CD4-positive, CD25-positive, alpha-beta regulatory T cell (primary cell): ENCODE data around the gene RAB3C. TPM values are rescaled to one million over a fixed set of nuclear protein-coding genes. Genes with fewer than 3 reads are reported as not detected.

Source experiments
- ATAC-seq, 2 donors: fragments of 150-1000 bp; cut with Tn5 transposase; one replicate each; pipeline ENCODE4 v1.10.0; 2021; ENCODE audit warnings: low read depth in 2 of 2, moderate number of reproducible peaks in 2 of 2, moderate library complexity in 1 of 2
- DNase-seq, 3 donors: peaks; one replicate each; pipeline versions ENCODE4 v3.0.0 to v3.0.0-alpha.2; 2012 to 2022; ENCODE audit warnings: mixed read lengths in 1 of 3
- H3K27ac ChIP-seq: one replicate; pipeline ENCODE4 v1.7.0; 2013; ENCODE audit warnings: mild to moderate bottlenecking, low read length; ENCODE audit not compliant: insufficient read depth, poor library complexity, severe bottlenecking
- H3K27me3 ChIP-seq: one replicate; pipeline ENCODE4 v1.7.0; 2013; ENCODE audit warnings: low read length; ENCODE audit not compliant: control insufficient read depth, insufficient read depth
- H3K36me3 ChIP-seq: one replicate; pipeline ENCODE4 v1.7.0; 2013; ENCODE audit warnings: mild to moderate bottlenecking, low read length, moderate library complexity; ENCODE audit not compliant: control insufficient read depth, insufficient read depth
- H3K4me1 ChIP-seq: 2 replicates; pipeline ENCODE4 v1.7.0; 2013; ENCODE audit warnings: mild to moderate bottlenecking, low read length; ENCODE audit not compliant: insufficient read depth, control insufficient read depth, poor library complexity, severe bottlenecking
- H3K4me3 ChIP-seq: one replicate; pipeline ENCODE4 v1.7.0; 2013; ENCODE audit warnings: low read depth, mild to moderate bottlenecking, low read length, moderate library complexity
- H3K9me3 ChIP-seq, 2 experiments: 1 replicate in 1 of 2; 2 replicates in 1 of 2; pipeline ENCODE4 v1.7.0; 2013; ENCODE audit warnings: low read length in 2 of 2, mild to moderate bottlenecking in 1 of 2, moderate library complexity in 1 of 2; ENCODE audit not compliant: control insufficient read depth in 2 of 2
- H3K27ac Mint-ChIP-seq, 3 donors: one replicate each; pipeline ENCODE4 v1.8.0; 2020 to 2022; ENCODE audit warnings: mild to moderate bottlenecking in 3 of 3, mixed read lengths in 3 of 3, moderate library complexity in 2 of 3
- H3K27me3 Mint-ChIP-seq: one replicate; pipeline ENCODE4 v1.8.0; 2022; ENCODE audit warnings: mild to moderate bottlenecking, mixed read lengths
- H3K36me3 Mint-ChIP-seq: one replicate; pipeline ENCODE4 v1.8.0; 2020; ENCODE audit warnings: mixed read lengths
- H3K4me1 Mint-ChIP-seq, 4 donors: one replicate each; pipeline ENCODE4 v1.8.0; 2020 to 2022; ENCODE audit warnings: mixed read lengths in 4 of 4, mild to moderate bottlenecking in 1 of 4
- H3K4me3 Mint-ChIP-seq, 4 donors: one replicate each; pipeline ENCODE4 v1.8.0; 2020 to 2022; ENCODE audit warnings: mild to moderate bottlenecking in 4 of 4, mixed read lengths in 4 of 4, moderate library complexity in 3 of 4
- H3K9me3 Mint-ChIP-seq, 7 donors: one replicate each; pipeline ENCODE4 v1.8.0; 2020 to 2022; ENCODE audit warnings: mixed read lengths in 7 of 7, mild to moderate bottlenecking in 3 of 7, moderate library complexity in 2 of 7
- polyA plus RNA-seq, 4 donors: library from polyadenylated mRNA; unstranded; fragments of 300-500 nt; fragmentation: Illumina TruSeq; gene quantifications; one replicate each; pipeline ENCODE4 v1.2.3, GENCODE V29; 2021
- total RNA-seq: library from RNA; stranded (reverse); gene quantifications from one replicate; pipeline ENCODE4 v1.2.3, GENCODE V29; 2022

The RAB3C gene
- total and polyA plus RNA-seq, 5 donors from 2014 or later = not detected

- Mint-ChIP-seq H3K9me3 (no peaks in the 10 kb centered on the region), H3K36me3 (no peaks in the 10 kb centered on the region), H3K27me3 (peaks cover 11% of the 10 kb centered on the region), H3K27ac (no peak overlapping the region), H3K4me3 (no peak overlapping the region), H3K4me1 (peaks cover 0 to 18% (median 7%) of the 10 kb centered on the region in 4 donors)
- DNase-seq (no peak), ATAC-seq (no peak)
- H3K27me3 ChIP-seq = no peaks in the 10 kb centered on the region
- no peak overlapping the region for H3K27ac ChIP-seq
- H3K9me3 ChIP-seq = no peaks in the 10 kb centered on the region
- no peaks in the 10 kb centered on the region for H3K4me1 ChIP-seq
- H3K4me3 ChIP-seq = no peak overlapping the region
- H3K36me3 ChIP-seq = no peaks in the 10 kb centered on the region
These were observed 309.1 kb downstream of the RAB3C start for GRCh38 chr5:58891971-58892343.

- Histone ChIP-seq H3K4me3 (no peak overlapping the region), H3K27ac (no peak overlapping the region), H3K36me3 (no peaks in the 10 kb centered on the region), H3K9me3 (no peaks in the 10 kb centered on the region), H3K4me1 (no peaks in the 10 kb centered on the region), H3K27me3 (no peaks in the 10 kb centered on the region)
- H3K36me3 Mint-ChIP-seq = no peaks in the 10 kb centered on the region
- no peaks in the 10 kb centered on the region for H3K9me3 Mint-ChIP-seq
- DNase-seq = no peak
- no peak overlapping the region for H3K4me3 Mint-ChIP-seq
- H3K4me1 Mint-ChIP-seq = peaks cover 0 to 5% (median 4%) of the 10 kb centered on the region in 4 donors
- H3K27ac Mint-ChIP-seq = no peak overlapping the region
- no peak for ATAC-seq
- peaks cover 2% of the 10 kb centered on the region for H3K27me3 Mint-ChIP-seq
These were observed 310.7 kb downstream of the RAB3C start for GRCh38 chr5:58893551-58893950.

DNA sequence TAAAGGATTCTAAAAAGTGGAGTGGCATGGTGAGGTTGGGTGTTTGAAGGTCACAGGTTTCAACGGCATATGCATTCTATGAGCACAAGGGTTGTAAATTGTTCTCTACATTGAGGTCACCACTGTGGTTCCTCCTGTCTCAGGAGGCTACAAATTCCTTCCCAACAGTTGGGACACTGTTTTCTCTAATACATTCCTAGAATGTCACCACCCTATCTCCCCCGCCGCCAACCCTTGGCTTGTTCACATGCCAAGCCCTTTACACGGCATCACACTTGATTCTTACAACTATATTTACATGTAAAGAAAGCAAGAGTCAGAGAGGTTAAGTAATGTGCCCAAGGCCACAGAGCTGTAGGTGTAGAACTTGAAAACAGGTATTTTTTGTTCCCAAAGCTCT is 315.1 kb downstream of the RAB3C start:
- Histone ChIP-seq H3K9me3 (no peaks in the 10 kb centered on the region), H3K36me3 (no peaks in the 10 kb centered on the region), H3K27ac (no peak overlapping the region), H3K4me3 (no peak overlapping the region), H3K4me1 (no peaks in the 10 kb centered on the region), H3K27me3 (no peaks in the 10 kb centered on the region)
- Mint-ChIP-seq H3K4me1 (no peaks in the 10 kb centered on the region), H3K27me3 (no peaks in the 10 kb centered on the region), H3K9me3 (no peaks in the 10 kb centered on the region), H3K36me3 (no peaks in the 10 kb centered on the region), H3K4me3 (no peak overlapping the region), H3K27ac (no peak overlapping the region)
- ATAC-seq (no peak), DNase-seq (no peak)

- no peak for ATAC-seq
- Histone ChIP-seq H3K9me3 (no peaks in the 10 kb centered on the region), H3K27me3 (no peaks in the 10 kb centered on the region), H3K4me3 (no peak overlapping the region), H3K4me1 (no peaks in the 10 kb centered on the region), H3K27ac (no peak overlapping the region), H3K36me3 (no peaks in the 10 kb centered on the region)
- no peaks in the 10 kb centered on the region for H3K4me1 Mint-ChIP-seq
- H3K27me3 Mint-ChIP-seq = no peaks in the 10 kb centered on the region
- H3K9me3 Mint-ChIP-seq = no peaks in the 10 kb centered on the region
- no peak overlapping the region for H3K4me3 Mint-ChIP-seq
- H3K36me3 Mint-ChIP-seq = no peaks in the 10 kb centered on the region
- no peak for DNase-seq
- H3K27ac Mint-ChIP-seq = no peak overlapping the region
These were observed 315.7 kb downstream of the RAB3C start for GRCh38 chr5:58898538-58898937.

GRCh38 chr5:58901271-58901670 is 318.4 kb downstream of the RAB3C start:
- no peaks in the 10 kb centered on the region for H3K4me1 Mint-ChIP-seq
- H3K9me3 ChIP-seq = no peaks in the 10 kb centered on the region
- no peak for DNase-seq
- no peaks in the 10 kb centered on the region for H3K36me3 ChIP-seq
- H3K4me3 Mint-ChIP-seq = no peak overlapping the region
- no peaks in the 10 kb centered on the region for H3K4me1 ChIP-seq
- H3K27ac Mint-ChIP-seq = no peak overlapping the region
- no peaks in the 10 kb centered on the region for H3K9me3 Mint-ChIP-seq
- H3K27ac ChIP-seq = no peak overlapping the region
- H3K36me3 Mint-ChIP-seq = no peaks in the 10 kb centered on the region
- no peaks in the 10 kb centered on the region for H3K27me3 Mint-ChIP-seq
- H3K4me3 ChIP-seq = no peak overlapping the region
- no peak for ATAC-seq
- H3K27me3 ChIP-seq = peaks cover under 1% of the 10 kb centered on the region

- no peaks in the 10 kb centered on the region for H3K27me3 Mint-ChIP-seq
These were observed 319.4 kb downstream of the RAB3C start for GRCh38 chr5:58902305-58902704.

DNA sequence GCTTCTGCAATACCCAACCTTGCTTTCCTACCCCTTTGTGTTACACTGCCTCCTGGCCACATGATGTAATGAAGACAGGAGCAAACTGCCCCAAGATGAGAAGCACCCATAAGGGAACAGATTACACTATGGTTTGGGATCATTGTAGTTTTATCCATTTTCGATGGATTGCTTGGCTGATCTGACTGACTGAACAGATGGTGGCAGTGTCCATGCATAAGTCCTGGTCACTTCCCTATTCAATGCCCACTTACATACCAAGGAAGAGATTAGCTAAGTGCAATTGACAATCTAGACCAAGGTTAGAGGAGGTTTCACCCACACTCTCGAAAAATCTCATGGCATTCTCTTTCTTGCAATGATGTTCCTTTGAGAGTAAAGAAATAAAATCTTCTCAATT is 319.9 kb downstream of the RAB3C start:
- H3K27me3 ChIP-seq = peaks cover 2% of the 10 kb centered on the region
- H3K9me3 Mint-ChIP-seq = no peaks in the 10 kb centered on the region
- H3K27me3 Mint-ChIP-seq = peaks cover under 1% of the 10 kb centered on the region
- no peaks in the 10 kb centered on the region for H3K4me1 Mint-ChIP-seq
- no peaks in the 10 kb centered on the region for H3K36me3 Mint-ChIP-seq
- no peaks in the 10 kb centered on the region for H3K36me3 ChIP-seq
- no peaks in the 10 kb centered on the region for H3K4me1 ChIP-seq
- H3K27ac ChIP-seq = no peak overlapping the region
- no peak overlapping the region for H3K4me3 ChIP-seq
- DNase-seq (no peak), ATAC-seq (no peak)
- no peak overlapping the region for H3K27ac Mint-ChIP-seq
- no peaks in the 10 kb centered on the region for H3K9me3 ChIP-seq
- no peak overlapping the region for H3K4me3 Mint-ChIP-seq

More at GRCh38 chr5:58902305-58902704, 319.4 kb downstream of the RAB3C start:
- Mint-ChIP-seq H3K4me1 (no peaks in the 10 kb centered on the region), H3K27ac (no peak overlapping the region), H3K4me3 (no peak overlapping the region), H3K36me3 (no peaks in the 10 kb centered on the region), H3K9me3 (no peaks in the 10 kb centered on the region)
- Histone ChIP-seq H3K36me3 (no peaks in the 10 kb centered on the region), H3K4me1 (no peaks in the 10 kb centered on the region), H3K4me3 (no peak overlapping the region), H3K27me3 (peaks cover 2% of the 10 kb centered on the region), H3K9me3 (no peaks in the 10 kb centered on the region), H3K27ac (no peak overlapping the region)
- DNase-seq = no peak
- no peak for ATAC-seq

- DNase-seq = no peak
- no peak overlapping the region for H3K27ac Mint-ChIP-seq
- no peak overlapping the region for H3K4me3 ChIP-seq
- no peak for ATAC-seq
- no peaks in the 10 kb centered on the region for H3K36me3 ChIP-seq
- H3K27ac ChIP-seq = no peak overlapping the region
- no peaks in the 10 kb centered on the region for H3K4me1 ChIP-seq
- no peaks in the 10 kb centered on the region for H3K9me3 Mint-ChIP-seq
- H3K4me3 Mint-ChIP-seq = no peak overlapping the region
- peaks cover 2% of the 10 kb centered on the region for H3K27me3 ChIP-seq
- H3K27me3 Mint-ChIP-seq = peaks cover 4% of the 10 kb centered on the region
- no peaks in the 10 kb centered on the region for H3K9me3 ChIP-seq
- H3K4me1 Mint-ChIP-seq = no peaks in the 10 kb centered on the region
- no peaks in the 10 kb centered on the region for H3K36me3 Mint-ChIP-seq
These were observed 321.9 kb downstream of the RAB3C start for GRCh38 chr5:58904737-58905136.
